Embryonic facial prominence (tissue), 1 donor: ENCODE results near the gene HOXC10.

Source experiments
- DNase-seq: peaks from one replicate; pipeline ENCODE4 v3.0.0-alpha.2; 2016; ENCODE audit errors: extremely low spot score

HOXC10 gene

DNA sequence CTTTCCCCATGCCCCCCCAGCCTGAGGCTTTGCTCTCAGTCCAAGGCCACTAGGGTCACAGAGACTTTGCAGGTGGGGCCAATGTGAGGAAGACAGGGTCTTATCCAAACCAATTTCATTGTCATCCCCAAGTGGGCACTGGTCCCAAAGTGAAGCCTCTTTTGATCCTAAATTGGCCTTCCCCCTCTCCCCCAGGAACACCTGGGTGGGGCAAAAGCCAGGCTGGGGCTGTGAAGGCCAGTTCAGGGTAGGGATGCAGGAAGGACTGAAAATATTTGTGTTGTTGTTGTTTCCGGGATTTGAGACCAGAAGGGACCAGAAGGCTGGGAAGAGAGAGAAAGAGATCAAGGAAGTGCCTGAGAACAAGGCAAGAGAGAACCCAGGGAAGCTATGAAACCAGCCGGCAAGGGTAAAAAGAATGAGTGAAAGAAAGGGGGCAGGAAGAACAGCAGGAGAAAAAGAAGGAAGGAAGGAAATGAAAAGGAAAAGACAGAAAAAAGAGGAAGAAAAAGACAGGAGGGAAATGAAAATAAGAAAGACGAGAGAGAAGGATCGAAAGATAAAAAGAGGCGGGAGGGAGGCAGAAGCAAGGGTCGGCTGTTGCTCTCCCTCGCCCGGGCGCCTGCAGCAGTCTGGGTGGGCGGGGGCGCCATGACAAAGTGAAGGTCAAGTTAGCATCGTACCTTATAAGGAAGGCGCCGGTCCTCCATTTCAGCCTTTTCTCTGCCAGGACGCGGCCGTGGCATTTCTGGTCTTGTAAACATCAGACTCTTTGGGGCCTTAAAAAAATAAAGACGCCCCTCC lies 19.5 kb upstream of the HOXC10 start:
- no peak for DNase-seq

DNA sequence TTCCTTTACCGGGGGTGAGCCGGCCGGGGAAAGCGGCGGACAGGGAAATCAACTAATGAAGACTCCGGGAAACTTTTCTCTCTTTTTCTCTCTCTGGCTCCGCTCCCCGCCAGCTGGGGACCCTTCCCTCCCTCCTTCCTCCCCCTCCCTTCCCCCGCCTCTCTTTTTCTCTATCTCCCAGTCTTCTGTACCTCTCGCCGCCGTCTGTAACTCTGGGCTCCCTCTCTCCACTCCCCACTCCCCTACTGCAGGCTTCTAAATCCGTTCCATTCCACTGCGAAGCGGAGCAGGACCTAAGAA lies 18.9 kb upstream of the HOXC10 start:
- DNase-seq, result no peak

GRCh38 chr12:53966385-53967133 lies 18.4 kb upstream of the HOXC10 start:
- no peak for DNase-seq

DNA sequence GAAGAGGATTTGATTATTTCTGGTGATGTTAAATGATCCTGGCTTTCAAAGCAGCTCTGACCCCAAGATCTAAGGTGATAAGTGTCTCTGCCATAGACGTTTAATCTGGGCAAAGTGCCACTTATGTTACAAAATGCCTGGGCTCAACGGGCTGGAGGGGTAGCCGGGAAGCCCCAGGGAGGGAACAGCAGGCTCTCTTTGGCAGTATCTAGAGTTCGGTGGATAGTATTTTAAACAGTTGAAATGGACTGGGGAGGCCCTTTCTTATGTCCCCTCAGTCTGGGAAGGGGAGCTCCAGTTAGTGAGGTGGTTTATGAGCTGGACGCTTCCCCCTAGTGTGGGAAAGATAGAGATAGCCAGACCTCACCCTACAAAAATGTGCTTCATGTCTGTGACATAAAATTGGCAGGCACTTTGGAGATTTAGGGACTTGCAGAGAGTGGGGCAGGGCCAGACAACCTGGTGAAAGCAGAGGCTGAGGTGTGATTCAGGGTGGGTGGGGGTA lies 17.5 kb upstream of the HOXC10 start:
- DNase-seq, result no peak

DNA sequence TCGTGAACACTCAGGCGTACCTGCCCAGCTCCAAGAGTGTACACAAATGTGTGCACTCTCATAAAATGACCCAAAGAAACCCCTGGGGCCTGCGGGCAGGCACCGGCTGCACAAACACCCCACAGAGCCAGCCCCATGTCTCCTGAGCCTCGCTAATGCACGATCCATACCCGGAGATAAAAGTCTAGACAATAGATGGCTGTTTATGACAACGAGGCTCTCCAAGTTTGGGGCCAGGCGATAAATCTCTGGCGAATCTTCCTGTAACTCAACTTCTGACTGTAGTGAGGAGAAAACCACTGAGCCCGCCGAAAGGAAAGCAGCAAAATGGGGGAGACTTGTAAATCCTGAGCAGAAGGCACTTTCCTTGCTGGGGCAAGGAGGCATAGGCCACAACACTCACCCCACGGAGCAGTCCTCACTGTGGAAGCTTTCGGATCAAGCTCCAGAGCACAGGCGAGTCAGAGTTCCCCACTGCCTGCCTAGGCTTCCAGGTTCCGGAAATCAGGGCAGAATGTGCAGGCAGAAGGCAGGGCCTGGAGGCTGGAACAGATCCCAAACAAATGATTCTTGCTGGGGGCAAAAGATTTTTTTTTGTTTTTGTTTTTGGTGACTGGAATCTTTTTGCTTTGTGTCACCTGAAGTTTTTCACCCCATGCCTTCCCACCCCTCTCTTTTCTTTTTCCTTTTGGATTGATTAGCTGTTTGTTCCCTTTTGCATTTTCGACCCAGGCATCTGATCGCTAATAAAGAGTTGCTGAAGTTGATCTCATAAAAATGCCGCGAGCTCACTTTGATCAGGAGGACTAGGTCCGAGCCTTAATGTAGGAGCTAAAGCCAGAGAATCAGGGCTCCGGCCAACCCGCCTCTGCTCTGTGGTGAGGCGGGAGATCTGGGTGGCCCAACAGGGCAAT lies 16.5 kb upstream of the HOXC10 start:
- no peak for DNase-seq

- DNase-seq, result no peak
Observed at GRCh38 chr12:53969588-53970259, 15.2 kb upstream of the HOXC10 start.

GRCh38 chr12:53970451-53970850 lies 14.5 kb upstream of the HOXC10 start:
- no peak for DNase-seq

GRCh38 chr12:53971129-53971528 lies 13.8 kb upstream of the HOXC10 start:
- DNase-seq, result no peak

DNA sequence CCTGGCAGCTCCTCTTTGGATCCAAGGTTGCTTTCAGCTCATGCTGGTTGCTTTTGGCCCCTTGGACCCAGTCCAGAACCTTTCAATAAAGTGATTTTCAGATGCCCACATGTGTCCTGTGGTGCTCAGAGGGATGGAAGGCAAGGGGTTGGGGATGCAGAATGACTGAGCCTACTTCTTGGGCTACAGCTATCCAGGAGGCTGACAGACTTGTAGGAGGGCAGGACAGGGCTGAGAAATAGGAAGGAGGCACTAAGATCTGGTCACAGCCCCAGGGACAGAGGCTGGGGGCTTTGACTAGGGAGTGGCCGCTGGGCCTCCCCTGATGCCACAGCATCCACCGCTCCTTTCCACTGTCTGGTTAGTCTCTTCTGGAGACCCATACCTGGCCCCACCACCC lies 13.3 kb upstream of the HOXC10 start:
- DNase-seq, result no peak

GRCh38 chr12:53972152-53972702 lies 12.7 kb upstream of the HOXC10 start:
- no peak for DNase-seq

- no peak for DNase-seq
Observed at GRCh38 chr12:53972722-53973235, 12.2 kb upstream of the HOXC10 start, which contains the start of gene HOXC11. HOXC11 (plus strand) TSS chr12:53973126; CDS start chr12:53973242, 116 bp downstream.

- no peak for DNase-seq
Observed at GRCh38 chr12:53973236-53974042, 11.5 kb upstream of the HOXC10 start.

- no peak for DNase-seq
Observed at GRCh38 chr12:53974084-53975063, 10.6 kb upstream of the HOXC10 start, which contains the start of gene HOTAIR. HOTAIR (minus strand) TSS chr12:53974954.

- DNase-seq, result no peak
Observed at GRCh38 chr12:53975064-53975471, 9.9 kb upstream of the HOXC10 start.

DNA sequence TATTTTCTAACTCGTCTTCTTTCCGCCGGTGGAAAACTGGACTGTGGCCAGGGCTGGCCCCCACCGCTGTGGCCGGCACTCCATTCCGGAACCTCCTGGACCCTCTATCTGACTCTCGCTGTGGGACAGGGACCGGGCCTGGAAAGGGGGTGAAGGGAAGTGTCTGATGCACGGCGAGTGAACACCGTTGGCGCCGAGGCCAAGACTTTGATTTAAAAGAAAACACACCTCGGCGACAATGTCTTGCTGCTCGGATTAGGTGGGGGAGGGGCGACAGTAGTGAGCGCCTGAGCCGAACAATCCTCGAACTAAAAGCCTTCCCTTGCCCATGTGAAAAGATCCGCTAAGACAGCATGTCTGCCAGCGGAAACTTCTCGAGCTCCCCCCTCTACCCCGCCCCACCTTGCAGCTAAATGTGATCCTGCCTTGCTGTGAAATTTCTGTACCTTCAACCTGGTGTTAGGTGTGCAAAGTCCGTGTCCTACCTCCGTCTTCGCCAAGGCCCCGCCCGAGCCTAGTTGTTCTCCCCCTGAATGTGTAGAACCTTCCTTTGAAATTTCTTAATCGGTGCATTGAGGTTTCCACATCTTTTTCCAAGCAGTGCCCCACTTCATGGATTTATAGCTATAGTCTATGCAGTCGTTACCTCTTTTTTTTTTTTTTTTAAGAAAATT lies 9.3 kb upstream of the HOXC10 start:
- no peak for DNase-seq

- DNase-seq, result no peak
Observed at GRCh38 chr12:53976172-53976822, 8.6 kb upstream of the HOXC10 start.

DNA sequence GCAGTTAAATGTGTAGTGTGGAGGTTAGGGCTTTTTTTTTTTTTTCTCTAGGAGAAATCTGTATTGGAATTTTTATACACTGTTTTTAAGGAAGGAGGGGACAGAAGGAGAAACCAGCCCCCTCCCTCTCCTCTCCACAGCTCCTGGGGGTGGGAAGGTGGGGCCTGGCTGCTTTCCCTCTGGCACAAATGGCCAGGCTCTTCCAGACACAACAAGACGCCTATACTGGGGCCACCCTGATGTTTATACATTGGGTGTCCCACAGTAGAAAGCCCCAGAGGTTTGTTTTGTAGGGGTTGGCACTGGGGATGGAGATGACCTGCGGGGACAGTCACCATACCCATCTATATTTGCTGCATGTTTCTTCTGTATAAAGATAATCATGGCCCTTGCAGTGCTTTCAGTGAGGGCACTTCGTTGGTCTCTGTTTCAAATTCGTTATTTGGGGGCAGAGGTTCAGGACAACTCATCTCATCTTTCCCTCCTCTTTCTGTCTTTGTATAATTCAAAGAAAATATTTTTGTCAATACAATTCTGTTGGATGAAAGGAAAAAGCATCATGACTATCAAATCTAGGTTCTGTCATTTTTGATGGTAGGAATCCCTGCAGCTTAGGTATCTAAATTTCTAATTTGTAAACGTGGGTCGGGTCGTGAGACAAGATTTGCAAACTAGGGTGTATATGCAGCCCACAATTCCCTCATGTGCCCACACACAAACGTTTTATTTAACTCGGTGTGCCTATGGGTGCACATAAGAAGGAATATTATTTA lies 7.9 kb upstream of the HOXC10 start:
- DNase-seq, result no peak
